Neural crest cell (in vitro differentiated cells): ENCODE results near the gene KLHL12. TPM values are rescaled to one million over a fixed set of nuclear protein-coding genes. Genes with fewer than 3 reads are reported as not detected.

Experiments used
- DNase-seq: peaks from one replicate; pipeline ENCODE4 v3.0.0; 2021; ENCODE audit warnings: low read depth, mixed read lengths, low spot score
- H3K27ac Mint-ChIP-seq: one replicate; pipeline ENCODE4 v1.8.0; 2021; ENCODE audit warnings: mild to moderate bottlenecking, mixed read lengths; ENCODE audit not compliant: unreplicated experiment
- H3K27me3 Mint-ChIP-seq: 2 replicates; pipeline ENCODE4 v1.8.0; 2021; ENCODE audit warnings: low read depth, mild to moderate bottlenecking, mixed read lengths
- H3K36me3 Mint-ChIP-seq: 2 replicates; pipeline ENCODE4 v1.8.0; 2021; ENCODE audit warnings: low read depth, mild to moderate bottlenecking, mixed read lengths
- H3K4me1 Mint-ChIP-seq: 2 replicates; pipeline ENCODE4 v1.8.0; 2021; ENCODE audit warnings: mixed read lengths
- H3K4me3 Mint-ChIP-seq: one replicate; pipeline ENCODE4 v1.8.0; 2021; ENCODE audit warnings: mild to moderate bottlenecking, mixed read lengths
- H3K9me3 Mint-ChIP-seq: 2 replicates; pipeline ENCODE4 v1.8.0; 2021; ENCODE audit warnings: mixed read lengths
- total RNA-seq: library from RNA; stranded (reverse); gene quantifications from 2 replicates; pipeline ENCODE4 v1.2.1, GENCODE V29; 2021
- TF ChIP-seq, protein P1 (sequence below): fragments of 200-600 bp; sonication (generic); conservative IDR thresholded peaks from 2 replicates; pipeline ENCODE4 v1.5.0; 2021; ENCODE audit warnings: antibody characterized with exemption, mild to moderate bottlenecking

KLHL12 gene
- total RNA-seq, 1 donor from 2014 or later = 30.6 TPM

DNA sequence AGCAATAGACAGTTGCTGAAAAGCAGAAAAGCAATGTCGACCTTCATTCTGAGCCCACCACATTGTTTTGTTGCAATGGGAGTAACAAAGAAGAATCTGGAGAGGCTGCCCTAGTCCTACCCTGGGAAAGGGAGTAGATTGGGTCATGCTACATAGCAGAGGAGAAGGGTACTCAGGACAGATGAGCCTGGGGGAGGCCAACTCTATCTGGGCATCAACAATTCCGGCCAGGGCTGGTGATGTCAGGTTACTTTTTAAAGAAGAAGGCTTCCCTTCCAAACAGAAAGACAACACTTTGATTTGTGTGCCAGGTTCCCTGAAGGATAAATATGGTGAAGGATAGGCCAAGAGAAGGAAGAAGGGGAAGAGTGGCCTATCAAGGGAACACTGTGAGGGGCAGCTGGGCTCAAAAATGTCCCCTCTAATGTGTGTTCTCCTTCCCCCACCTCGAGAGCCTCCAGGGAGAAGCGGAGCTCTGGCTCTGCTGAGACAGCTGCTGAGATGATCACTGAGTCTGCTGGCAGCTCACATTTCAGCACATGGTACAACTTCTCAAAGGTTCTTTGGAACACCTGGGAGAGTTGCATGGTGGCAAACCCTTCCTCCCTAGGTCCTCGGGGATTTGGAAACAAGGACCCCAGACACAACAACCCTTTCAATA, 34.3 kb upstream of the KLHL12 start:
- Mint-ChIP-seq H3K9me3 (no peaks in the 10 kb centered on the region), H3K4me3 (peak overlapping the region; percentile 36), H3K36me3 (no peaks in the 10 kb centered on the region), H3K4me1 (peaks cover 24% of the 10 kb centered on the region), H3K27ac (no peak overlapping the region), H3K27me3 (no peaks in the 10 kb centered on the region)
- TF ChIP-seq, protein P1, sequence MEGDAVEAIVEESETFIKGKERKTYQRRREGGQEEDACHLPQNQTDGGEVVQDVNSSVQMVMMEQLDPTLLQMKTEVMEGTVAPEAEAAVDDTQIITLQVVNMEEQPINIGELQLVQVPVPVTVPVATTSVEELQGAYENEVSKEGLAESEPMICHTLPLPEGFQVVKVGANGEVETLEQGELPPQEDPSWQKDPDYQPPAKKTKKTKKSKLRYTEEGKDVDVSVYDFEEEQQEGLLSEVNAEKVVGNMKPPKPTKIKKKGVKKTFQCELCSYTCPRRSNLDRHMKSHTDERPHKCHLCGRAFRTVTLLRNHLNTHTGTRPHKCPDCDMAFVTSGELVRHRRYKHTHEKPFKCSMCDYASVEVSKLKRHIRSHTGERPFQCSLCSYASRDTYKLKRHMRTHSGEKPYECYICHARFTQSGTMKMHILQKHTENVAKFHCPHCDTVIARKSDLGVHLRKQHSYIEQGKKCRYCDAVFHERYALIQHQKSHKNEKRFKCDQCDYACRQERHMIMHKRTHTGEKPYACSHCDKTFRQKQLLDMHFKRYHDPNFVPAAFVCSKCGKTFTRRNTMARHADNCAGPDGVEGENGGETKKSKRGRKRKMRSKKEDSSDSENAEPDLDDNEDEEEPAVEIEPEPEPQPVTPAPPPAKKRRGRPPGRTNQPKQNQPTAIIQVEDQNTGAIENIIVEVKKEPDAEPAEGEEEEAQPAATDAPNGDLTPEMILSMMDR = no peak
- no peak for DNase-seq

DNA sequence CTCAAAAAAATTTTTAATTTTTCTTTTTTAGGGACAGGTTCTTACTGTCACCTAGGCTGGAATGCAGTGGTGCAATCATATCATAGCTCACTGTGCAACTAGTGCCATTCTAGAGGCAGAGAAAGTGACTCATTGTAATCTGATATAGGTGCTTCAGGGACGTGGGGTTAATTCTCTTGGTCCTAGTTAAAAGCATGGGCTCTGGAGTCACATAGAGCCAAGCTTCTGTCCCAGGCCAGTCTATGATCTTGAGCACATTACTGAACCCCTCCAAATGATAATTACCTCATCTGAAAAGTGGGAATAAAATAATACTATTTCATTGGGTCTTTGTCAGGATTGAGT, 32.2 kb upstream of the KLHL12 start:
- no peaks in the 10 kb centered on the region for H3K27me3 Mint-ChIP-seq
- no peak for DNase-seq
- TF ChIP-seq, protein P1 = no peak
- H3K27ac Mint-ChIP-seq = no peak overlapping the region
- peak overlapping the region; percentile 87 for H3K4me3 Mint-ChIP-seq
- H3K36me3 Mint-ChIP-seq = no peaks in the 10 kb centered on the region
- H3K9me3 Mint-ChIP-seq = no peaks in the 10 kb centered on the region
- H3K4me1 Mint-ChIP-seq = peaks cover 21% of the 10 kb centered on the region

DNA sequence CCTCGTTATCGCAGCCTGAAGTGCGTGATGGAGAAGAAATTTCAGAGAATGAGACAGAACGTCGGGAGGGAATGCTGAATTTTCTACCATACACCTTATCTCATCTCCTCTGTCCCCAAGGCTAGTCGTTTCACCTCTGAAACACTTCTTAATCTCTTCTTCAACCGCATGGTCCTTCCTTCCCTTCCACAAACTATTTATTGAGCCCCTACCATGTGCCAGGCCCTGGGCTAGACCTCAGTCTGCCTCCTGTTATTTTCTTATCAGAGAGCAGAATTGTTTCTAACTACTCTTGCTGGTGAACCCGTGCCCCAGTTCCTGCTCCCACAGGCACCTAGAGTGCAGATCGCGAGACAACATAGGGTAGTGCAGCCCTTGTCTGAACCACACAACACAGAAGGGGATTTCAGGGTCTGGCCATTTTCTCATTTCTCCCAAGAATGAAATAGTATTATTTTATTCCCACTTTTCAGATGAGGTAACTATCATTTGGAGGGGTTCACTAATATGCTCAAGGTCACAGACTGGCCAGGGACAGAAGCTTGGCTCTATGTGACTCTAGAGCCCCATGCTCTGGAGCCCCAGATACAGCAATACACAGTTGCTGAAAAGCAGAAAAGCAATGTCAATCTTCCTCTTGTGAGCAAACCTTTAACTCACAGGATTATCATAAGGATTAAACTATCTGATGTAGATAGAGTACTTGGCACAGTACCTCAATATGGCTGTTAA, 31.7 kb upstream of the KLHL12 start:
- Mint-ChIP-seq H3K27me3 (no peaks in the 10 kb centered on the region), H3K4me1 (peaks cover 21% of the 10 kb centered on the region), H3K27ac (peak overlapping the region; percentile 37), H3K36me3 (no peaks in the 10 kb centered on the region), H3K9me3 (no peaks in the 10 kb centered on the region), H3K4me3 (peak overlapping the region; percentile 87)
- TF ChIP-seq, protein P1 = no peak
- no peak for DNase-seq

DNA sequence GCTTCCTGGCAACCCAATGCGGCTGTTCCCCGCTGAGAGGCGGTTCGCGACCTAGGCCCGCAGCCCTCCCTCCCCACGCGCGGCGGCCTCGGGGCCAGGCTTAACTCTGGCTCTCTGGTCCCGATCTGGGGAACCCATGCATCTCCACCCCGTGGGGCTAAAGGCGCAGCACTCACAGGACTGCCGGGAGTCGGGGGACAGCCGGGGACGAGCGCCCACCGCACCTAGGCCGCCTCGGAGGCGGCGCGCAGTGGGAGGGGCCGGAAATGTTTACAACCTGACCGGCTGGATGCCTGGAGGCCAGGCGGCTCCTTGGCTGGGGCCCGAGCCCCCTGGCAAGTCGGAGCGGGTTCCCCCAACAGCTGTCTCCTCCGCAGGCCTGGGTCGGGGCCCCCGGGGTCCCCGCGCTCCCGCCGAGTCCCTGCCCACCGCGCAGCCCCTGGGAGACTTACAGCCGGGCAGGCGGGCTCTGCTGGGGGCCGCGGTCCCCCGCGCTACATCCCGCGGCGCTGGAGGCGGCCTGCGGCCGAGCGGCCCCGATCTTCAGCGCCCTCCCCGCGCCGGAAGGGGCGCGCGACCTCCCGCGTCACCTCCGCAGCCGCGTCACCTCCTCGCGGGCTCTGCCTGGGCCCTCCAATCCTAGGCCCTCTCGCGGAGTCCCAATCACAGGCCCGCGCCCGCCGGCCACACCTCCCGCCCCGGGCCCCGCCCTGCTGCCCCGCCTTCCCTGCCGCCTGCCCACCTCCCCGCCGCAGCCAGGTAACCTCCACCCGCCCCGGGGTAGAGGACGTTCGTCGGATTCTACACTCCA, 30.9 kb upstream of the KLHL12 start, which contains the start of gene ADIPOR1:
Gene ADIPOR1, minus strand, starts transcription at position 580 of the 811 bp plus-strand sequence. CDS start 7,242 bp downstream, outside the sequence.
- Mint-ChIP-seq H3K9me3 (no peaks in the 10 kb centered on the region), H3K27ac (peak within 1 kb of the TSS; percentile 37), H3K4me3 (peak within 1 kb of the TSS; percentile 87), H3K27me3 (no peaks in the 10 kb centered on the region), H3K36me3 (no peaks in the 10 kb centered on the region), H3K4me1 (peaks cover 21% of the 10 kb centered on the region)
- TF ChIP-seq, protein P1 = peak; percentile 18
- DNase-seq = peak; percentile 76

DNA sequence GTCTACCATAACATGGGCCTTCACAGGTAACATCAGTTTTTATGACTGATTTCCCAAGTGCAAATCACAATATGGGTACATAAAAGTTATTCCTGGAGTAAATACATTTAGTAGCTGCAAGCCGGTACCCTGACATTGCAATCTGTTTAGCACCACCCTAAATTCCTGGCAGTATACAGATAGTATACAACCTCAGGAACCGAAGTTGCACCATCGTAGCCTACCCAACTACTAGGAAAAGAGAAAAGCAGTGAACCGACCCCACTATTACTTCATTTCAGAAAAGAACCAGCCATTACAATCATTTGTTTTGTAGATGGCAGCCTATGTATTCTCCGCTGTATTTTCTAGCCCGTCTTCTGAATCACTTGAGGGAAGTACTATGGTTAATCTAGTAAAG, 29.9 kb upstream of the KLHL12 start:
- H3K4me3 Mint-ChIP-seq = peak overlapping the region; percentile 87
- no peak overlapping the region for H3K27ac Mint-ChIP-seq
- peaks cover 21% of the 10 kb centered on the region for H3K4me1 Mint-ChIP-seq
- TF ChIP-seq, protein P1 = no peak
- H3K36me3 Mint-ChIP-seq = no peaks in the 10 kb centered on the region
- H3K9me3 Mint-ChIP-seq = no peaks in the 10 kb centered on the region
- DNase-seq = no peak
- H3K27me3 Mint-ChIP-seq = no peaks in the 10 kb centered on the region
